GM12873 (cell line): ENCODE data around the gene TMX1.
A peak's percentile ranks its signal among the peaks of the same experiment; 100 is the strongest.

ENCODE experiments used
- TF ChIP-seq, protein P1 (sequence below): IDR thresholded peaks from 2 replicates; pipeline ENCODE4 v1.5.1; 2012; ENCODE audit warnings: low read depth, mild to moderate bottlenecking, moderate library complexity, low read length, control low read depth; ENCODE audit not compliant: insufficient read depth; ENCODE audit errors: missing control alignments

Gene TMX1

DNA sequence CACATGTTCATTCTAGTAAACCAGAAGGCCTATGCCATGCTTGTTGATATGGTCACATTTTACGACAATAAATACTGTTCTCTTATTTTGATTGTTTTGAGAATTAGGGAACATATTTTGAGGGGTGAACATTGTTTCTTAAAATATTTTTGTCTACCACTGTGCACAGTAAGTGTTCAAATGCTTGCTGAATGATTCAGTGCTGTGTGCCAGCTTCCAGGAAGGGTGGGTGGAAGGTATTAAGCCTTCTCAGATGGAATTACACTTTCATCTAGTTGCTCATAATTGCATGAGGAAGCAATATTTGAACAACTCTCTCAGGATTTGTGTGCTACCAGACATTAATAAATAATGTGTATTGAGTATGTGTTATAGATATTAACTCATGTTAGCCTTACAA is 15.5 kb upstream of the TMX1 start:
- TF ChIP-seq, protein P1, sequence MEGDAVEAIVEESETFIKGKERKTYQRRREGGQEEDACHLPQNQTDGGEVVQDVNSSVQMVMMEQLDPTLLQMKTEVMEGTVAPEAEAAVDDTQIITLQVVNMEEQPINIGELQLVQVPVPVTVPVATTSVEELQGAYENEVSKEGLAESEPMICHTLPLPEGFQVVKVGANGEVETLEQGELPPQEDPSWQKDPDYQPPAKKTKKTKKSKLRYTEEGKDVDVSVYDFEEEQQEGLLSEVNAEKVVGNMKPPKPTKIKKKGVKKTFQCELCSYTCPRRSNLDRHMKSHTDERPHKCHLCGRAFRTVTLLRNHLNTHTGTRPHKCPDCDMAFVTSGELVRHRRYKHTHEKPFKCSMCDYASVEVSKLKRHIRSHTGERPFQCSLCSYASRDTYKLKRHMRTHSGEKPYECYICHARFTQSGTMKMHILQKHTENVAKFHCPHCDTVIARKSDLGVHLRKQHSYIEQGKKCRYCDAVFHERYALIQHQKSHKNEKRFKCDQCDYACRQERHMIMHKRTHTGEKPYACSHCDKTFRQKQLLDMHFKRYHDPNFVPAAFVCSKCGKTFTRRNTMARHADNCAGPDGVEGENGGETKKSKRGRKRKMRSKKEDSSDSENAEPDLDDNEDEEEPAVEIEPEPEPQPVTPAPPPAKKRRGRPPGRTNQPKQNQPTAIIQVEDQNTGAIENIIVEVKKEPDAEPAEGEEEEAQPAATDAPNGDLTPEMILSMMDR, result no peak

- TF ChIP-seq, protein P1, result no peak
Measured at GRCh38 chr14:51225751-51226150, 14.3 kb upstream of the TMX1 start.

GRCh38 chr14:51228391-51228790 is 11.7 kb upstream of the TMX1 start:
- TF ChIP-seq, protein P1, result no peak

DNA sequence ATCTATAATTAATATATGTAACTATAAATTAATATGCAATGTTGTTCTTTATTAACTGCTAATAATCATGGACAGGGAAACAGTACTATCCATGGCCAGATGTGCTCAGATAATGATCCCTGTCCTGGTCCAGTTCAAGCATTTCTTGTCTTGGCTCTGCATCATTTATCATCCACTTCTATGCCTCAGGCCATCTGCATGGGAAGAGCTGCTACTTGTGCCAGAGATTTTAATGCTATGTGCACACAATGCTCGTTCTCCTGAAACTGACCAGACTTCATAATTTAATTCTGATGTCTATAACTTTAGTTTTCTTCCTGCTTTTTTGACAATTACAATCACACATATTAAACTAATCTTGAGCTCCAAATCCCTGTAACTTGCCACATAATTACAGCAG is 11.2 kb upstream of the TMX1 start:
- TF ChIP-seq, protein P1, result no peak

- TF ChIP-seq, protein P1, result no peak
Measured at GRCh38 chr14:51236314-51236713, 3.7 kb upstream of the TMX1 start.

DNA sequence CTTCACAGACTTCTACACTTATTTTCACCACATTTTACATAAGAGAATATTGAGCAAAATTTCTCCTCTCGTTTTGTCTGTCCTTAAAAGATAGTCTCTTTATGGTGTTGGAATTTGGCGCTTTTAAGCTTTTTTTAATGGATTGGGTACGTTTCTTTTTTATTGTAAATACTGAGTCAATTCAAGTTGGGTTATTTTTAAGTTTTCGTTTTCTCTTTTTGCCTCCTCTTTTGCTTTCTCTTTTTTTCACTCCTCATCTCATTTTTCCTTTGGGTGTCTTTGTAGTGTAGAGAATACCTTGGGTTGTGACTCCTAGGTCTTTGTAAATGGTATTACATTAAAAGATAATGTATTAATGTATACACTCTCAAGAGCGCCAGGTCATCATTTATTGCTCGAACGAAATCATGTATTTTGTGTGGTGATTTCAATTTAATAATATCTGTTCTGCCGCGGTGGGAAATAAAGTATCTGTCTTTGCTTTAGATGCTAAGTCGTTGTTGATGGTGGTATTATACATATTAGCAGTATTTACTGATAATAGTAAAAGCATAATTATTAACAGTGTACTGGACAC is 845 bp downstream of the TMX1 start:
- TF ChIP-seq, protein P1, result no peak

DNA sequence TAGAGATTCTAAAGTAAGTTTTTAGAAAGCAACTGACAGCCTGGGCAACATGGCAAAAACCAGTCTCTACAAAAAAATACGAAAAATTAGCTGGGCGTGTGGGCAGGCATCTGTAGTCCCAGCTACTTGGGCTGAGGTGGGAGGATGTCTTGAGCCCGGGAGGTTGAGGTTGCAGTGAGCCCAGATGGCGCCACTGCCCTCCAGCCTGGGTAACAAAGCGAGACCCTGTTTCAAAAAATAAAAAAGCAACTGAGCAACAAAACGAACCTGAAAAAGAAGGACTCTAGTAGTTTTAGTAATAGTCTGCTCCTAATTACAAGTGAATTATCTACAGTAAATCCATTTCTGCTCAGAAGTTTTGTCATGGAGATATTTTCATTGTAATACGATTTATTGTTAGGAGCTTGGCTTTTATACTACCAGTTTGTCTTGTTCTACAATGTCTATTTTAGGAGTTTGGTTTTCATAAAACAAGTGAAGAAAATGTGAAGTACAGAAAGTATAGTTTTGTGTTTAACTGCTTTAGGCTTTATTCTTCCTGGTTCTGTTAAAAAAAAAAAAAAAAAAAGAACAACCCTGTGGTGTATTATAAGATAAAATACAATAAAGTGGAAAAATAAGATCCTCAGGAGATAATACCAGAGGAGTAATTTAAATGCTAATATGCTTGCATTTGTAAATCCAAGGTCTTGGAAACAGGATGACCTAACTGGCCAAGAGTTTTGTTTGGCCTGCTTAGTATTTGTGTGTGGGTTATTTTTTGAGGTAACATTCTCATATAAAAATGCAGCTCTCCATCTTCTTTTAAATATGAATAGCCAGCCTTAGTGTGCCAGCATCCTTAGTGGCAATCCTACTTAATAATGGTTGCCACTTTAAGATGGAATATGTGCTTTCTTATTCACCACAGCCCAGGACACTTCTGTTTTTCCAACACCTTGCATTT is 2.8 kb downstream of the TMX1 start:
- TF ChIP-seq, protein P1, result peak; percentile 10
